Gastrocnemius medialis (tissue), 4 donors: ENCODE results near the gene DNAJA2.
"Not testable (repeated sequence)": the region's sequence is repeated elsewhere in the genome, so short reads cannot be mapped to it uniquely, and the experiment has no call there.

ENCODE experiments used
- CTCF ChIP-seq, 5 experiments: fragments of 450-650 bp in 3 of 5; fragments of 200-600 bp in 2 of 5; sonication (generic) in 2 of 5; IDR thresholded peaks in 4 of 5; conservative IDR thresholded peaks in 1 of 5; 1 replicate in 4 of 5; 2 replicates in 1 of 5; pipeline ENCODE4 v1.5.1; 2016 to 2019; ENCODE audit warnings: antibody characterized with exemption in 5 of 5, mild to moderate bottlenecking in 3 of 5, moderate library complexity in 3 of 5
- POLR2A ChIP-seq, 2 donors: fragments of 450-650 bp; IDR thresholded peaks; one replicate each; pipeline ENCODE4 v1.6.1; 2017; ENCODE audit warnings: antibody characterized with exemption in 2 of 2, mild to moderate bottlenecking in 2 of 2, moderate library complexity in 2 of 2

- TF ChIP-seq CTCF (IDR thresholded peaks at IDR 0.05 in 4 of 5, conservative IDR thresholded peaks at IDR 0.05 in 1 of 5); POLR2A (IDR thresholded peaks at IDR 0.05): not testable (repeated sequence)
Observed at GRCh38 chr16:46944713-46945112, 28.8 kb downstream of the DNAJA2 start.
